IMR-90 (cell line): ENCODE data around the gene SYNRG.

Experiments used
- CHD1 ChIP-seq: IDR thresholded peaks from 2 replicates; pipeline ENCODE4 v1.6.1; 2012; ENCODE audit warnings: low read depth, low read length, improper control_type of control experiment
- CTCF ChIP-seq: conservative IDR thresholded peaks from 2 replicates; pipeline ENCODE4 v1.5.1; 2012; ENCODE audit warnings: mild to moderate bottlenecking, low read depth, low read length, improper control_type of control experiment
- MAZ ChIP-seq: IDR thresholded peaks from 2 replicates; pipeline ENCODE4 v1.6.1; 2012; ENCODE audit warnings: low read depth, mild to moderate bottlenecking, low read length, improper control_type of control experiment, moderate library complexity, borderline replicate concordance
- MXI1 ChIP-seq: IDR thresholded peaks from 2 replicates; pipeline ENCODE4 v1.6.1; 2012; ENCODE audit warnings: low read depth, mild to moderate bottlenecking, low read length, moderate library complexity, borderline replicate concordance
- POLR2A ChIP-seq: IDR thresholded peaks from 2 replicates; pipeline ENCODE4 v1.6.1; 2012; ENCODE audit warnings: mild to moderate bottlenecking, low read depth, low read length
- RAD21 ChIP-seq: IDR thresholded peaks from 2 replicates; pipeline ENCODE4 v1.6.1; 2012; ENCODE audit warnings: low read length, improper control_type of control experiment

- no peak for TF ChIP-seq MXI1
- no peak for TF ChIP-seq CTCF
- no peak for TF ChIP-seq POLR2A
- TF ChIP-seq CHD1, result no peak
- TF ChIP-seq MAZ, result no peak
- no peak for TF ChIP-seq RAD21
Measured at GRCh38 chr17:37476431-37477120, 132.6 kb downstream of the SYNRG start.
